Measurements from ENCODE around the gene PPP1R9B. TPM values are rescaled to one million over a fixed set of nuclear protein-coding genes. Genes with fewer than 3 reads are reported as not detected.

The PPP1R9B gene
- total RNA-seq, 1 experiment from 2014 or later, result 21.7 TPM

- TF ChIP-seq MAX (CRISPR knock-in tag; IDR thresholded peaks at IDR 0.05), result no peak
- TF ChIP-seq SOX15 (CRISPR knock-in tag; IDR thresholded peaks at IDR 0.05), result no peak
- no peak for TF ChIP-seq USF1 (CRISPR knock-in tag; IDR thresholded peaks at IDR 0.05)
- no peak for TF ChIP-seq MYBL2 (CRISPR knock-in tag; IDR thresholded peaks at IDR 0.05)
- no peak for TF ChIP-seq AFF4 (CRISPR knock-in tag; IDR thresholded peaks at IDR 0.05; ENCODE audit: borderline replicate concordance)
- no peak for TF ChIP-seq TP53 (CRISPR knock-in tag; IDR thresholded peaks at IDR 0.05)
- TF ChIP-seq ERG (CRISPR knock-in tag; IDR thresholded peaks at IDR 0.05), result no peak
- TF ChIP-seq PRRX2 (CRISPR knock-in tag; IDR thresholded peaks at IDR 0.05), result no peak
- no peak for ATAC-seq
- CTCF ChIA-PET, result interaction anchor here (1.4 to 1.7 kb wide), 2 partner anchors 18 to 19 kb away, joined by 3 to 4 read pairs; no protein-coding TSS in a partner anchor
- POLR2A ChIA-PET, result no interaction called here
- Mint-ChIP-seq H3K9me3 (no peaks in the 10 kb centered on the region), H3K4me3 (no peak overlapping the region), H3K27me3 (ENCODE audit: low read depth) (no peaks in the 10 kb centered on the region), H3K27ac (no peak overlapping the region), H3K4me1 (peaks cover 21% of the 10 kb centered on the region), H3K36me3 (no peaks in the 10 kb centered on the region)
- no peak for DNase-seq (ENCODE audit: low spot score)
Measured at GRCh38 chr17:50099003-50099402, 51.5 kb downstream of the PPP1R9B start.

- TF ChIP-seq ZNF219 (CRISPR knock-in tag; IDR thresholded peaks at IDR 0.05; ENCODE audit: borderline replicate concordance) (no peak), NR2C2 (CRISPR knock-in tag; IDR thresholded peaks at IDR 0.05) (no peak), MXD4 (CRISPR knock-in tag; IDR thresholded peaks at IDR 0.05; ENCODE audit: borderline replicate concordance) (no peak), CREM (CRISPR knock-in tag; IDR thresholded peaks at IDR 0.05) (no peak), E2F5 (CRISPR knock-in tag; IDR thresholded peaks at IDR 0.05) (no peak), NR1H2 (CRISPR knock-in tag; IDR thresholded peaks at IDR 0.05) (no peak)
- Mint-ChIP-seq H3K27ac (no peak overlapping the region), H3K4me1 (peaks cover 21% of the 10 kb centered on the region), H3K9me3 (no peaks in the 10 kb centered on the region), H3K36me3 (no peaks in the 10 kb centered on the region), H3K27me3 (ENCODE audit: low read depth) (no peaks in the 10 kb centered on the region), H3K4me3 (no peak overlapping the region)
- POLR2A ChIA-PET, result no interaction called here
- no peak for ATAC-seq
- DNase-seq (ENCODE audit: low spot score), result no peak
- CTCF ChIA-PET, result interaction anchor here (1.2 to 1.7 kb wide), 2 partner anchors 17 to 19 kb away, joined by 4 read pairs; no protein-coding TSS in a partner anchor
Measured at GRCh38 chr17:50098583-50098982, 51.9 kb downstream of the PPP1R9B start.

- no peak for TF ChIP-seq PRRX2 (CRISPR knock-in tag; IDR thresholded peaks at IDR 0.05)
- TF ChIP-seq ZNF317 (CRISPR knock-in tag; IDR thresholded peaks at IDR 0.05; ENCODE audit: borderline replicate concordance, low read depth), result no peak
- no peak for TF ChIP-seq ZNF532 (CRISPR knock-in tag; IDR thresholded peaks at IDR 0.05; ENCODE audit: borderline replicate concordance)
- no peak for TF ChIP-seq GABPB1 (CRISPR knock-in tag; IDR thresholded peaks at IDR 0.05)
- no peak for TF ChIP-seq ZSCAN18 (CRISPR knock-in tag; IDR thresholded peaks at IDR 0.05)
- CTCF ChIA-PET, result interaction anchor here (0.9 to 1.7 kb wide), 4 partner anchors 17 to 72 kb away, joined by 3 to 4 read pairs (median 4); no protein-coding TSS in a partner anchor
- ATAC-seq (no peak), DNase-seq (ENCODE audit: low spot score) (no peak)
- H3K27me3 Mint-ChIP-seq (ENCODE audit: low read depth), result no peaks in the 10 kb centered on the region
- no peak overlapping the region for H3K4me3 Mint-ChIP-seq
- H3K27ac Mint-ChIP-seq, result no peak overlapping the region; the same call in 1 of the 2 replicates
- H3K4me1 Mint-ChIP-seq, result peaks cover 21% of the 10 kb centered on the region
- H3K36me3 Mint-ChIP-seq, result no peaks in the 10 kb centered on the region
- H3K9me3 Mint-ChIP-seq, result no peaks in the 10 kb centered on the region
- POLR2A ChIA-PET, result no interaction called here
Measured at GRCh38 chr17:50097926-50098325, 52.6 kb downstream of the PPP1R9B start.

Data from WTC11 (cell line).